ENCODE data around the gene CMPK1.
"Not testable (repeated sequence)": the region's sequence is repeated elsewhere in the genome, so short reads cannot be mapped to it uniquely, and the experiment has no call there.

CMPK1 gene

DNA sequence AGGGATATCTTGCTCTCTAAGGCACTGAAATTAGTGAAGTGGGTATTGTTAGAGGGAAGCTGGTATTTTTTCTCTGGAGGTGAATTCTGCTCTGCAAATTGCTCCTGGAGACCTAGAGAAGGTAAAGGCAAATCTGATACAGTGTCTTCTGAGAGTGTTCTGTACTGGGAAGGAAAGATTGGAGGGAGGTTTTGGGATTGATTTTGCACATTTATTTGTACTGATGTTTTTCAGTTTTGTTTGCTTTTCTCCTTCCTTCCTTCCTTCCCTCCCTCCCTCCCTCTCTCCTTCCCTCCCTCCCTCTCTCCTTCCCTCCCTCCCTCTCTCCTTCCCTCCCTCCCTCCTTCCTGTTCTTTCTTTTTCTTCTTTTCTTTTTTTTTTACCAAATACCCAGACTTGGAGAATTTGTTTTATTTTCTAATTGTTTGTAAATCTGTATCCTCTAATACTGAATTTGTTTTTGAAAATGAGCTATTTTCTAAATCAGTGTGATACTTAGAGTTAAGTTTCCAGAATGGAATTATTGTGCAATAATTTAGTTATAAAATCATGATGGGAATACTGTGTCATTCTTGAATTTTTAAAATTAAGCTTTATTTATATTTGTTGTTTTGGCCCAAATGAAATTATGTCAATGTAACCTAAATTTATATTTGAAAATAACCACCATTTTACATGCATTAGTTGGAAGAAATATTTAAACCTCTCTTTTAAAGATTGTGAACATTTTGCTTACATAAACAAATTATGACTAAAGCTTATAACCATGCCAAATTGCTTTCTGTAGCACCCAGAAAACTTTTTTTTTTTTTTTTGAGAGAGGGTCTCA is 4.9 kb downstream of the CMPK1 start:
- DNase-seq (ENCODE audit: low read depth) = no peak

DNA sequence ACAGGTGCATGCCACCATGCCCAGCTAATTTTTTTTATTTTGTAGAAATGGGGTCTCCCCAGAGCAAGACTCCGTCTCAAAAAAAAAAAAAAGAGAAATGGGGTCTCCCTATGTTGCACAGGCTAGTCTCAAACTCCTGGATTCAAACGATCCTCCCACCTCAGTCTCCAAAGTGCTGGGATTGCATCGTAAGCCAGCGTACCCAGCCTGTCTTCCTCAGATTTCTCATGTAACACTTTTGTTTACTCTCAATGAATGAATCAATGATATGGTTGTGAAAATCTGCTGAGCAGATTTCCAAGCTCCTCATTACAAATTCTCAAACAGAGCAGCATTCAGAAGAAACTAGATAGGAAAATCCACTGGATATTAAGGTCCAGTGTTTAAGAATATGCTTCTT is 6.6 kb downstream of the CMPK1 start:
- no peak for DNase-seq (ENCODE audit: low read depth)

DNA sequence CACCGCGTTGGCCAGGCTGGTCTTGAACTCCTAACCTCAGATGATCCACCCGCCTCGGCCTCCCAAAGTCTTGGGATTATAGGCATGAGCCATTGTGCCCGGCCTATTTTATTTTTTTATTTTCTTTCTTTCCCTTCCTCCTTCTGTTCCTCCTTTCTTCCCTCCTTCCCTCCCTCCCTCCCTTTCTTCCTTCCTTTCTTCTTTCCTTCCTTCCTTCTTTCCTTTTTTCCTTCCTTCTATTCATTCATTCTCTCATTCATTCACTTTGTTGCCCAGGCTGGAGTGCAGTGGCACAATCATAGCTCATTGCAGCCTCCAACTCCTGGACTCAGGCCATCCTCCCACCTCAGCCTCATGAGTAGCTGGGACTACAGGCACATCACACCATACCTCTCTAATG is 13.4 kb downstream of the CMPK1 start:
- DNase-seq (ENCODE audit: low read depth) = not testable (repeated sequence)

DNA sequence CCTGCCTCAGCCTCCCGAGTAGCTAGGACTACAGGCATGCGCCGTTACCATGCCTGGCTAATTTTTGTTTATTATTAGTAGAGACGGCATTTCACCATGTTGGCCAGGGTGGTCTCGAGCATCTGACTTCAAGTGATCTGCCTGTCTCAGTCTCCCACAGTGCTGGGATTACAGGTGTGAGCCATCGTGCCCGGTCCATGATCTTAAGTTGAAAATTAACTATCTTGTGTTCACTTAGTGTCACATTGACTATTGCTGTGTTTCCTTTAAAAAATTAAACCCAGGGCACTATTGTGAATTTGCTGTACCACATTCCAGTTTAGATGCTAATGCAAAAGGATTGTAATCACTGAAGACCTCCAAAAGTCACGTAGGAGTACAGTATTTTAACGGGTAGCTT is 14.1 kb downstream of the CMPK1 start:
- DNase-seq (ENCODE audit: low read depth) = no peak

DNA sequence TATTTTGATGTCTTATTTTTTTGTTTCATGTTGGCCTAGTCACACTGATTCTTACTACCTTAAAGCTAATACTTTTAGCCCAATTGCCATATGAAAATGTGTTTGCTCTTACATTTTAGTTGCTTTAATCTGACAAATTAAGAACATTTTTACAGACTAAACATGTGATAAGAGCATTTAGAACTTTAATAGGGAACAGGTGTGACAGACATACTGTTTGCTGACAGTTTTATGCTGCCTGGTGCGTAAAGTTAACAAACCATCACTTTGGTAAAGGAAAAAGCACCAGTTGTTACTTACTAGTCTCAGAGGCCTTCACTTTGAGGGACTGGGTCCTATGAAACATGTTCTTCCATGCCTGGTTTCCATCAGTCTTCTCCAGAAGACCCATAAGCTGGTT is 14.7 kb downstream of the CMPK1 start:
- no peak for DNase-seq (ENCODE audit: low read depth)

DNA sequence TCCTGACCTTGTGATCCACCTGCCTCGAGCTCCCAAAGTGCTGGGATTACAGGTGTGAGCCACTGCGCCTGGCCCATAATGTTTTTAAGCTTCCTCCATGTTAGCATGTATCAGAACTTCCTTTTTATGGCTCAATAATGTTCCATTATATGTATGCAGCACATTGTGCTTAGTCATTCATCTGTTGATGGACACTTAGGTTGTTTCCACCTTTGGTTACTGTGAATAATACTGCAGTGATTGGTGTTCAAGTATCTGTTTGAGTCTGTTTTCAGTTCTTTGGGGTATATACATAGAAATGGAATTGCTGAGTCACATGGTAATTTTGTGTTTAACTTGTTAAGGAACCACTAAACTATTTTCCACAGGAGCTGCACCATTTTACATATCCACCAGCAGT is 17.7 kb downstream of the CMPK1 start:
- no peak for DNase-seq (ENCODE audit: low read depth)

DNA sequence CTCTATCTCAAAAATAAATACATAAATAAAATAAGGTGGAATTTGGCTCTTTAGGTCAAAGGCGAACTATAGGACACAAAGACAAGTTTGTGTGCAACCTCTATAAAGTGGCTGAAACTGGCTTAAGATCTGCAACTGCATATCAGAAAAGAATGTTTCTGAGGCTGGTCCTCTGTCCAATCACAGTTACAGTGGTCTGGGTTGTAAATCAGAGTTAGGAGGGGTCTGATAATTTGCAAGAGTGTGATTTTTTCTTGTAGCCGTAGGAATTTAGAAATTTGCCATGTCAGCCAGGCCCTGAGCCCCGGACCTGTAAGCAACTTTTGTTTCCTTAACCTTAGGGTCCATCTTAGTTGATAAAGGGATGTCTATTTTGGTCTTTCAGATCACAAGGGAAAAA is 27.8 kb downstream of the CMPK1 start:
- DNase-seq (ENCODE audit: low read depth) = no peak

DNA sequence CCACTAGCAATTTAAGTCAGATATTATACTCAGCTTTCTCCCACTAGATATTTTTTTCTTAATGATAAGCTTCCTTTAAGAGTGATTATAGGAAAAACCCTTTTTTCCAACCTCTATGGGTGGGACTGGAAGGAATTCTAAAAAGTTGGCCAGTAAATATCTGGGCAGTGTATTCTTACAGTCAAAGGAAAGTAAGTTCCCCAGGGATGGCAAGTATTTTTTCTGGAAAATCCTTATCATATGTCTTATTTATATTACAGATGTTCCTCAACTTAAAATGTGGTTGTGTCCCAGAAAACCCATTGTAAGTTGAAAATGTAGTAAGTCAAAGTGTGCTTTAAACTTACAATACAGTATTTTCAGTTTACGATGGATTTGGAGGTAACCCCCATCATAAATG is 29.2 kb downstream of the CMPK1 start:
- no peak for DNase-seq (ENCODE audit: low read depth)

DNA sequence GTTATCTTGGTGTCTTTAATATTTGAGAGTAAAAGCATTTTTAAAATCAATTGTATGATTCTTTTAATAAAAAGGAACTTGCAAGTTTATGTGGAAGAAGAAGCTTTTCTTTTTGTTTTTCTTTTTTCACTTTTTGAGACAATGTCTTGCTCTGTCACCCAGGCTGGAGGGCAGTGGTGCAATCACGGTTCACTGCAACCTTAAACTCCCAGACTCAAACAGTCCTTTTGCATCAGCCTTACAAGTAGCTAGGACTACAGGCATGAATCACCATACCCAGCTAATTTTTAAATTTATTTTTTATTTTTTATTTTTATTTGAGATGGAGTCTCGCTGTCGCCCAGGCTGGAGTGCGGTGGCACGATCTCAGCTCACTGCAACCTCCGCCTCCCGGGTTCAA is 34.1 kb downstream of the CMPK1 start:
- no peak for DNase-seq (ENCODE audit: low read depth)

DNA sequence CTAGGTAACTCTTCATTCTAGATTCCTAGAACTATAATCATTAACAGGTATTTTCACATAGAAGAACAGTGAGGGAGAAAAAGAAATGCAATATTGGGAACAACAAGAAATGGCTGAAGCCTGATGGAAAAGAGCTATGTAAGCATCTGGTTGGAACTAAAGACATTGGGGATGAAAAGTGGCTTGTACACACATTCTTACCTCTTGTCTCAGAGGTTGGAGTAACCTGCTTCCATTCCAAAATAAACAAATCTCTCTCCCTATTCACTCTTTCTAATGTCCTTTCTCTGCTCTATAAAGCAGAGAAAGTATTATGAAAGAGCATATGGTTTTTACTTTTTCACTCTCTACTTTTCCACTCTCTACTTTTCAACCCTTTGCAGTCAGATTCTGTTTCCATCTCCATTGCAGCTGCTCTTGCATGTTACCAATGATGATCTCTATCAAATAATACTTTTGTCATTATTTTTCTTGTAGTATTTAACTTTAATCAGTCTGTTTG is 37.5 kb downstream of the CMPK1 start:
- DNase-seq (ENCODE audit: low read depth) = no peak

DNA sequence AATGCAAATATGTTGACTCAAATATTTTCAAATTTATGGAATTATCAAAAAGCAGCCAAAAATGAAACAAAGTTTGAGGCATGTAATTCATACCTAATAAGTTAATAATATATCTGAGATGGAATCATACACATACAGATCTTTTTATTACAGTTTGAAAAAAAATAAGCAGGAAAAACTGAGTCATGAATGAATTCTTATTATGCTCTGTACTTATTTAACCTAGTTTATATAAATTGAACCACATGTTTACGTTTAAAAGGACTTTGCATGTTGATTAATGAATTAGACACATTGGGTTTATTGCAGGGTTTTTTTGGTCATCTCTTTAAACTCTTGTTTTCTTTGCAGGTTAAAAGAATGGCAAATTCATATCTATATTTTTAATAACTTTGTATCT is 40.9 kb downstream of the CMPK1 start:
- no peak for DNase-seq (ENCODE audit: low read depth)

DNA sequence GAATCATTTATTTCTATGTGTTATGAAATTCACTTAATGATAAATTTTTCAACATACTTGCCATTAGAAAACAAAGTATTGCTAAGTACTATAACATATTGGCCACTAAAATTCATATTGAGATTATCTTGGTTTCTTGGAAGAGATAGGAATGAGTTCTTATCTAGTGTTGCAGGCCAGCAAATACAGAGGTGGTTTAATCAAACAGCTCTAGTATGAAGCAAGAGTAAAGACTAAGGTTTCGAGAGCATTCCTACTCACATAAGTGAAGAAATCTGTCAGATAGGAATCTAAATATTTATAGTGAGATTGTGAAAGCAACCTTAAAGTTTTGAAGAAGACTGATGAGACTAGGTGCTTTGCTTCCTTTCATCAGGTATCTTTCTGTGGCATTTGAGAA is 44.6 kb downstream of the CMPK1 start:
- DNase-seq (ENCODE audit: low read depth) = no peak

DNA sequence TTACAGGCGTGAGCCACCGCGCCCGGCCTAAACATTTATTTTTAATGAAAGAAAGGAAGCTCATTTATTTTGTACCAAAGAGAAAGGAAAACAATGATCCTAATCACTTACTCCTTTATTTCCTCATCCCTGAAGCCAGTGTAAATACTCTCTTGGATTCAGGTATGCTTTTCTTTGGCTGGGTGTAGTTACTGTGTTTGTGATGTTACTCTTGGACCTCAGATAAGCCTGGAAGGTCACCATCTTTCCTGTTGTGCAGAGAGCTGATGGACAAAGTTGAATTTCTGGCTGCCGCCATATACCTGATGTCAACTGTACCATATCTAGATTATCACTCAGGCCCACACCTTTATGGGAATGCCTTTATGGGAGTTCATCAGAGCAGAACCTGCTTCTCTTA is 47.1 kb downstream of the CMPK1 start:
- DNase-seq (ENCODE audit: low read depth) = no peak

DNA sequence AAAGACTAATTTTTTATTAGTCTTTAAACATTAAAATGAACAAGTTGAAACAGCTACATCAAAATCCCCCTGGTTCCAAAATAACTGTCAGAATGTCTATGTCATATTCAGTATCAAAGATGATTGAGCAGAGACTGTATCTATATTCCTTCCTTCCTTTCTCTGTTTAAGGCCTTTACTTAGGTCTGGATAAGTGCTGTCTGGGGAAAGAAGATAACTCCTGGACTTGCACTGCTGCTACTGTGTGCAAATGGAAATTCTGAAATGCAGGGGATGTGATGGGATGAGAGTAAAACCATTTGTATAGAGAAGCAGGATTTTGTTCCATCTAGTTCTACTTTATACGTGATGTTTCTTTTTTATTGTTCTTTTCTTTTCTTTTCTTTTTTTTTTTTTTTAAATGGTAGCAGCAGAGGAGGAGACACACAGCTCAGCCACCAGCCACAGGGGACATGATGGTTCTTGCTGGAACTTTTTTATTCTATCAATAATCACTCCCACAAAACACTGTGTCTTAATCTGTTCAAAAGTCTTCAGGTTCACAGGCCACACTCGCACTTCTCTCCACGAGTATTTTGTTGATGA is 48.9 kb downstream of the CMPK1 start:
- DNase-seq (ENCODE audit: low read depth) = no peak

DNA sequence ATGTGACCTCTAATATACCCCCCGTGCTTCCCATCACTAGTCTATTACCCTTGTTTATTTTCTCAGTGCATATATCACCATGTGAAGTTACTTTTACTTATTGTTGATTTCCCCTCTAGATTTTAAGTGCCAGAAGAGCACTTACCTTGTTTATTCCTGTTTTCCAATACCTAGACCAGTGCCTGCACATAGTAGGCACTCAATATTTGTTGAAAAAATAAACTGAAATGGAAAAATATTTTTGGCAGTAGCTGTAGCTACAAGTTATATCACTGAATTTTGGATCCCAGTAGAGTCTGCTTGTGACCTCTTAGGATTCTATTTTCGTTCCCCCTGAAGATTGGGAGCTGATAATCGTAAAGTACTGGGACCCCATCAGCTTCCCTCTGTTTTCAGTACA is 50.5 kb downstream of the CMPK1 start:
- no peak for DNase-seq (ENCODE audit: low read depth)

DNA sequence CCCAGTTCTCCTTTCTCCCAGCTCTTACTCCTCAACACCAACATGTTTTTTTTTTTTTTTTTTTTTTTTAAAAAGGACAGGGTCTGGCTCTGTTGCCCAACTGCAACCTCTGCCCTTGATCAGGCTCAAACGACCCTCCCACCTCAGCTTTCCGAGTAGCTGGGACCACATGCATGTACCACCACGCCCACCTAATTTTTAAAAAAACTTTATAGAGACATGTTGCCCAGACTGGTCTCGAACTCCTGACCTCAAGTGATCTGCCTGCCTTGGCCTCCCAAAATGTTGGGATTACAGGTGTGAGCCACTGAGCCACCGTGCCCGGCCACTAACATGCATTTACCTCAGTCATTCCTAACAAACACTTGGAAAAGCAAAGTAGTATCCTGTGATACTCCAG is 51.4 kb downstream of the CMPK1 start:
- no peak for DNase-seq (ENCODE audit: low read depth)

DNA sequence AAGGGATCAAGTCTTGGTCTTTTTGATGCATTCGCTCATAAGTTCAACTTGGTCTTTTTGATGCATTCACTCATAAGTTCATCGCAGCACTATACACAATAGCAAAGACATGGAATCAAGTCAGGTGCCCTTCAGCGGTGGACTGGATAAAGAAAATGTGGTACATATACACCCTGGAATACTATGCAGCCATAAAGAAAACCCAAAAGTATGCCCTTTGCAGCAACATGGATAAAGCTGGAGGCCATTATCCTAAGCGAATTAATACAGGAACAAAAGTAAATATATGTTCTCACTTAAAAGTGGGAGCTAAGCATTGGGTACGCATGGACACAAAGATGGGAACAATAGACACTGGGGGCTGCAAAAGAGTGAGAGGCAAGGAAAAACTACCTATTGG is 52.7 kb downstream of the CMPK1 start:
- DNase-seq (ENCODE audit: low read depth) = no peak

DNA sequence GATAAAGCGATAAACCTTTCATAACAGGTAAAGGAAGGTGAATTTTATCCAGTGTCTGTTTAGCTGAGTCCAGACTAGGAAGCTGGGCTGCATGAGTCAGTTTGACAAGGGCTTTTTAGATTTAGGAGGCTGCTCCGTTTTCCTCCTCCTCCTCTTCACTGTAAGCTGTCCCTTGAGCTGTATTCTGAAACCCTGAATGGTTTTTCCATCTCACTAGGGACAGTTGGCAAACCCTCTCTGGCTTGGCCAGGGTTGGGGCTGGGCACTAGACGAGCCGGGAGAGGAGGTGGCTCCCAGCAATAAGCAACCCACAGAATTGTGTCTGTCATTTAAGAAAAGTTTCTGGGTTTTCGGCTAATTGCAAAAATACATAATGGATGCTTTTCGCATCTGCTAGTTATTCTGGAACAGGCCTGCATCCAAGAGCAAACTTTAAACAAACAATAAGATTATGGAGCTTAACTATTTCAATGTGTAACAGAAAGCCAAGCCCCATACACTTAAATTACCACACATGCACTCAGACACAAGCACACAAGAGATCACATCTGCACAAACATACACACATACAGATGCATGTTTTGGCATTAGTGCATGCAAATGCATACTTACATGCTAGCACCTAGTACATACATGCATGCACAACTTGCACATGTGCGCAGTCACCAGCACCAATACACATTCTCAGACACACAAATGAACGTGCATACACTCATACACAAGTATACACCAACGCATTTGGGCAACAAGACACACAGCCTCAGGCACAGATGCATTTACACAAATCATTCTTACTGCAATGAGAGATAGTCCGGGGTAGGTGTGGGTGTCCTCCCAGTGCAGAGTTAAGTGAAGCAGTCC is 54.7 kb downstream of the CMPK1 start:
- no peak for DNase-seq (ENCODE audit: low read depth)

DNA sequence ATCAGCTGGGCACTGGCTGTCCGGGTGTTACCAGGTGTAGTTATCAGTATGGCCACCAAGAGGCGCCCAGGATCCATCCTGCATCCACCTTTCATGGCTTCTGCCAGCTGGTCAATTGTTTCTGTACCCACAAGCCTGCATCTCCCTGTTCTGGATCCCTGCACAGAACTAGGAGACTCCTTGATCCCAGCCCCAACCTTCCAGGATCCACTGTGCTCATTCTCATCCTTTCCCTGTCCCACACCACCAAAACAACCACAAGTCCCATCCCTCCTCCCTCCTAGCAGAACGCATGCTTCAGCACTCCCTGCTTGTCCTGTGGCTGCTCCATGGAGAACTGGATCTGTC is 55.3 kb downstream of the CMPK1 start:
- no peak for DNase-seq (ENCODE audit: low read depth)

DNA sequence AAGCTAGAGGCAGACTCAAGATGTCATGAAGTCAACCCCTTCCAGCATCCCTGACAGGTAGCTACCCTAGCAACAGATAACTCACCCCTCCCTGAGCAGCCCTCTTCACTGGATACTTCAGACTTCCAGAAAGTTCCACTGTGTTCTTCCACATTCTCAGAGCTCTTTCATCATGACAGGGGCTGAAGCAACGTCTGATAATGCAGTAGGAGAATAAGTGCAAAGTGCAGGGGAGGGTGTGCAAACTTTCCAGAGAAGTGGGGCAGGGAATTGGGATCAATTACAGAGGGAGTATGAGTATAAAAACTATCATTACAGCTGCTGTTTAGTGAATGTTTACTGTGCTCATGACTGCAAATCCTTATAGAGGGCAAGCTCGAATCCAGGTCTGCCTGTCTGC is 56.1 kb downstream of the CMPK1 start:
- no peak for DNase-seq (ENCODE audit: low read depth)

DNA sequence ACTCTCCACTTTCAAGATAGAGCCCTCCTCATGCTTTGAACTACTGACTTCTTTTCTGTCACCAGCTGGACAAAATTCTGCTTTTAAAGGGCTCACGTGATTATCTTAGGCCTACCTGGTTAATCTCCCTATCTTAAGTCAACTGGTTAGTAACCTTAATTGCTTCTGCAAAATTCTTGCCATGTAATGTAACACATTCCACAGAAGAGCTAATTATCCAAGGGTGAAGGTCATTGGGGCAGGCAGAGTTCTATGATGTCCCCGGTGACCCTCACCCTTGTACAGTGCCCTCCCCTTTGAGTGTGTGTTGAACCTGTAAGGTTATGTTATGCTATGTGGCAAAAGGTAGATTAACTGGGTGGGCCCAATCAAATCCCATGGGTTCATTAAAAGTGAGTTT is 57.3 kb downstream of the CMPK1 start:
- DNase-seq (ENCODE audit: low read depth) = no peak

DNA sequence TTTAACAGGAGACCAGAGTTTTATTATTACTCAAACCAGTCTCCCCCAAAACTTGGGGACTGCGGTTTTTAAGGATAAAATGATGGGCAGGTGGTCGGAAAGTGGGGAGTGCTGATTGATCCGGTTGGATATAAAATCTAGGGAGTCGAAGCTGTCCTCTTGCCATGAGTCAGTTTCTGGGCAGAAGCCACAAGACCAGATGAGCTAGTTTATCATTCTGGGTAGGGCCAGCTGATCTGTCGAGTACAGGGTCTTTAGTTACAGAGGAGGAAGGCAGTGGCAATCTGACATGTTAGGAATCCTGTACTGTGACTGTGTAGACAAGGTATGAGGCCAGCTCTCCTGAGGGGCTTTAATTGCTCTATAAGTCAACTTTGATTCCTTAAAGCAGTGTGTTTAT is 59.6 kb downstream of the CMPK1 start:
- DNase-seq (ENCODE audit: low read depth) = no peak

DNA sequence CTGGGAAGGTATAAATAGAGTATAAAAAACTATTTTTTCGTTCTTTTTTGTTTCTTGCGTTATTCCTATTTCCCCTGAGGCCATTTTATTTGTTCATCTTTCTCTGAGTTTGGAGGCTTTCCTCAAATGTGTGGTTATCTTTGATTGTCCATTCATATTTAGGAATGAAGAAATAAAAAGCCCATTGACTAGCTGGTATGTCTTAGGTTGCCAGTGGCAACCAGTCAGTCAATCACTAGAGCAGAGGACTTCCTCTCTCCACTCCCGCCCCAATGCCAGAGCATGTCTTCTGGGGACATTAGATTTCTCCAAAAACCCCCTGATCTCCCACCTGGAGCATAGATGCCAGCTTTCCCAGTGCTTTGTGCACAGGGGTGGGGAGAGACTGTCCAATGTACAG is 61.8 kb downstream of the CMPK1 start:
- no peak for DNase-seq (ENCODE audit: low read depth)
